GM12892 (cell line): Measurements from ENCODE around the gene SLC17A2.

Experiments used
- DNase-seq: peaks from one replicate; pipeline ENCODE4 v3.0.0; 2011; ENCODE audit not compliant: insufficient read length
- FAIRE-seq: peaks from 2 replicates; lab custom pipeline; 2011; peaks lifted over from hg19 to GRCh38; lab: Jason Lieb, UNC
- POLR2A ChIP-seq: IDR thresholded peaks from 2 replicates; pipeline ENCODE4 v1.6.1; 2011; ENCODE audit warnings: low read depth, low read length, control low read depth
- POLR2AphosphoS5 ChIP-seq: IDR thresholded peaks from 2 replicates; pipeline ENCODE4 v1.6.1; 2011; ENCODE audit warnings: low read depth, low read length, control low read depth
- TAF1 ChIP-seq: IDR thresholded peaks from 2 replicates; pipeline ENCODE4 v1.6.1; 2011; ENCODE audit warnings: low read depth, mild to moderate bottlenecking, control low read depth, low read length, borderline replicate concordance

The SLC17A2 gene

DNA sequence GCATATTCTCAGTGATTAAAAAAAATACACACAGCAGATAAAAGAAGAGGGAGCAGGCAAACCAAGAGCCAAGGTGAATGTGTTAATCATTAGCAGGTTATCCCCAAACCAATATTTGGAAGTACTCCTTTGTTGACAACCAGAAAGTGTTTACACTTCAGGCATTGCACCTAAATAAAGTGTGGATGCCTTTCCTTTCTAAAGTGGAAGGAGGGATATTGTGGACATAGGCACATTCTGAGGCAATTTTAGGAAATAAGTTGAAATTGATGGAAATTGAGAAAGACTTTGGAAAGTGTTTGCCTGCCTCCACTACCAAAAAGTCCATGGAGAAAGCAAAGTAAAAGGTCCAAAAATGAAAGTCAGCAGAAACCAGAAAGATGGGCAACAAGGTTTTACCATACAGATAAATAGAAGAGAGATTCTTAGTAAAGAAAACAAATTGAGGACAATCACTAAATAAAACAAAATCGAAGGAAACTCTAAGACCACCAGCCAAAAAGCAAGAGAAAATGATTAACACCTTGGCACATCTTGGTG is 22.9 kb downstream of the SLC17A2 start:
- TF ChIP-seq POLR2AphosphoS5 (no peak), TAF1 (no peak), POLR2A (no peak)
- FAIRE-seq (no peak), DNase-seq (no peak)

DNA sequence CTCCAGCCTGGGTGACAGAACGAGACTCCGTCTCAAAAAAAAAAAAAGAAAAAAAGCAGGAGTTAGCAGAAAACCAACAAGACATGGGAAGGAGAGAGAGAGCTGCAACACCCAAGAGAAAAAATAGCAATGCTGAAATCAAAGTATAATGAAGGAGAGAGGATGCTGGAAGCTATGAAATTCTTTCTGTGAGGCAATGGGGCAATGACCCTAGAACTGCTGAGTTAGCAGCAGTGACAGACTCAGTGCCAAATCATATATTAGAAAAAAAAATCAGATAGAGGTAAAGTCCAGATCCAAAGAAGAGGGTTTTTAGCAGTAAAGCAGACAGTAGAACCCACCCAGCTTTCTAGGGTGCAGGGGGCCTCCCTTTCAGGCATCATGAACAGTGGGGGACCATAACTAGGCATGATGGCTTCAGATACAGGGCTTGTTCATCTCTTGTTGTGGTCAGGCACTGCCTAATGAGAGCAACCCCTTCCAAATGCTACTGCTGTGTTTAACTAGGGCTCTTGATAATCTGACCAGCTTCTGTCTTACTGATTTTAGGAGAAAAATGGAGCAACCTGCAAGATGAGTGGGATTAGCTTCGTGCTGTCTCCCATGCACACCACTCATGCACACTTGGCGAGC is 26.9 kb downstream of the SLC17A2 start:
- TF ChIP-seq POLR2A (no peak), TAF1 (no peak), POLR2AphosphoS5 (no peak)
- no peak for FAIRE-seq
- DNase-seq: no peak

GRCh38 chr6:25902071-25902470 is 28.4 kb downstream of the SLC17A2 start:
- TF ChIP-seq TAF1 (no peak), POLR2A (no peak), POLR2AphosphoS5 (no peak)
- FAIRE-seq: no peak
- DNase-seq: no peak

GRCh38 chr6:25900843-25901242 is 29.6 kb downstream of the SLC17A2 start:
- DNase-seq: no peak
- TF ChIP-seq POLR2AphosphoS5 (no peak), POLR2A (no peak), TAF1 (no peak)
- no peak for FAIRE-seq

DNA sequence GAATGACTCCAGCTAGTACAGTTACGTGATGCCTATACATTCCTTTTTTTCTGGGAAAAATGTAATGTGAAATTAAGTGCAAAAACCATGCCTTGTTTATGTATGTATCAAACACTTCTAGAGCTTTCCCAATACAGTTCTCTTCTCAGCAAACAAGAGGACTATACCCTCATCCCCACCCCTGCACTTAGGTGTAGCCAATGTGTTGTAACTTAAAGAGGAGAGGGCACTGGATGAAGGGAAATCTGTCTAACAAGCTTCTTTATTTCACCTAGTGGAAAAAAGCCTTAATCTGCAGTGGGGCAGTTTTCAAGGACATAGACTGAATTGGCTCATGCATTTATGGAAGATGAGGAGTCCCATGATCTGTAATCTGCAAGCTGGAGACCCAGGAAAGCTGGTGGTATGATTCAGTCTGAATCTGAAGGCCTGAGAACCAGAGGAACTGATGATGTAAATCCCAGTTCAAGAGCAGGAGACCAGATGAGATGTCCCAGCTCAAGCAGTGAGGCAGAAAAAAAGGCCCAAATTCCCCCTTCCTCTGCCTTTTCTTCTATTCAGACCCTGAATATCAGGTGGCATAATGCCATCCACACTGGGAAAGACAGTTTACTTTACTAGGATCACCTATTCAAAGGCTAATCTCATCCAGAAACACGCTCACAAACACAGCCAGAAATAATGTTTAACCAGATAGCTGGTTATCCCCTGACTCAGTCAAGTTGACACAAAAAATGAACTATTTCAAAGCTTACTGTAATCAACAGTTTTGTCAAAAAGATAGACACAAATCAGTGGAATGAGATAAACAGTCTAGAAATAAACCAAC is 30.7 kb downstream of the SLC17A2 start:
- FAIRE-seq: no peak
- no peak for TF ChIP-seq POLR2A
- TF ChIP-seq TAF1: no peak
- no peak for TF ChIP-seq POLR2AphosphoS5
- no peak for DNase-seq

GRCh38 chr6:25899123-25899522 is 31.4 kb downstream of the SLC17A2 start:
- DNase-seq: no peak
- TF ChIP-seq POLR2A: no peak
- TF ChIP-seq TAF1: no peak
- no peak for TF ChIP-seq POLR2AphosphoS5
- FAIRE-seq: no peak

- FAIRE-seq: no peak
- TF ChIP-seq TAF1 (no peak), POLR2AphosphoS5 (no peak), POLR2A (no peak)
- DNase-seq: no peak
Observed at GRCh38 chr6:25898289-25898977, 32.1 kb downstream of the SLC17A2 start.

DNA sequence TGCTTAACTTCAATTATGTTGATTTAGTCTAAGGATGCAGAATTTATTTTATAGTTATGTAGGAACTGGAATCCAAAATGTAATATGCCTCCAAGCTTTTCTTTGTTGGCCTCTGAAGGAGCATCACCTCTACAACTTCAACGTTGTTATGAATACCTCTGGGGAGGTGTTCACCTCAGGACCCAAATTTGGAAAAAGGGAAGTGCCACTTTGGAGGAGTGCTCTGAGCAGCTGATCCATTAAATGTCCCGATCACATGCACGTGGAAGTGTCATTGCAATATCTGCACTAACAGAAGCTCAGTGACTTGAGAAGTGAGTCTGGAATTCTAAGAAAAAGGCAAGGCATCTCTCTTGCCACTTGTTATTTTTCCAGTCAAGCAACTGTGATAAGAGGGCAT is 34.2 kb downstream of the SLC17A2 start:
- TF ChIP-seq POLR2A: no peak
- TF ChIP-seq TAF1: no peak
- TF ChIP-seq POLR2AphosphoS5: no peak
- DNase-seq (no peak), FAIRE-seq (no peak)

DNA sequence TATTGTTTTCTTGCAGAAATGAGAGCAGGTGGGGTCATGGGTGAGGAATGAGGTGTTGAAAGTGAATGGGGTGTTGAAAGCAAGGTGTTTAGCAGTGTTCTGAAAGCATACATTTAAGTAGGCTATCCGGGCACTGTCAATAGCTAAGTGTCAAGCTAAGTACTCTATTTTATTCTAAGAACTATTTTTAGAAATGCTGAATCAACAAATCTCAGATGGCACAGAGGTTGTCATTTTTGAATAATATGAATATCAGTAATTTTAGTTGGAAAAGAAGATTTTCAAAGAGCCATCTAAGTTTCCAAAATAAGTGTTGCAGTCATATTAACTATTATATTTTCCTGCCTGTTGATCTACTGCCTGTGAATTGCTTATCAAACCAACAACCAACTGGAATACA is 34.7 kb downstream of the SLC17A2 start:
- DNase-seq (no peak), FAIRE-seq (no peak)
- TF ChIP-seq TAF1: no peak
- TF ChIP-seq POLR2A: no peak
- no peak for TF ChIP-seq POLR2AphosphoS5

- FAIRE-seq: no peak
- DNase-seq: no peak
- TF ChIP-seq TAF1: no peak
- no peak for TF ChIP-seq POLR2AphosphoS5
- TF ChIP-seq POLR2A: no peak
Observed at GRCh38 chr6:25893778-25894177, 36.7 kb downstream of the SLC17A2 start.

DNA sequence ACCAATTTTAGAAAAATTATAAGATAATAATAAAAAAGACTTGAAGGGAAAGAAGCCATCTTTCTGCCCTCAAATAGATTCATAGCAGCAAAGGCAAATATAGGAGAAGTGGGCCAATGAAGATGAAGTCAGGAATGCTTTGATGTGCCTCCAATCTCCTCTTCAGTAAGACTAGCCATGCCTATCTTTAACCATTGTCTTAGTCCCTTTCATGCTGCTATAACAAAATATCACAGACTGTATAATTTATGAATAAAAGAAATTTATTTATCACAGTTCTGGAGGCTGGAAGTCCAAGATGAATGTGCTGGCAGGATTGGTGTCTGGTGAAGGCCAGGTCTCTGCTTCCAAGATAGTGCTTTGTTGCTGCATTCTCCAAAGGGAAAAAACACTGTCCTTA is 37.6 kb downstream of the SLC17A2 start:
- FAIRE-seq (no peak), DNase-seq (no peak)
- TF ChIP-seq TAF1: no peak
- no peak for TF ChIP-seq POLR2AphosphoS5
- TF ChIP-seq POLR2A: no peak
